Astrocyte (in vitro differentiated cells and primary cell): Measurements from ENCODE around the gene CLIC6.

ENCODE experiments used
- EZH2 ChIP-seq: IDR thresholded peaks from 2 replicates; pipeline ENCODE4 v1.6.1; 2012; ENCODE audit warnings: mild to moderate bottlenecking, low read length, inconsistent platforms; ENCODE audit not compliant: insufficient read depth
- TF ChIP-seq, protein P1 (sequence below): IDR thresholded peaks from 2 replicates; pipeline ENCODE4 v1.5.1; 2011; ENCODE audit warnings: low read depth, mild to moderate bottlenecking, inconsistent platforms, low read length, moderate library complexity; ENCODE audit not compliant: insufficient read depth

DNA sequence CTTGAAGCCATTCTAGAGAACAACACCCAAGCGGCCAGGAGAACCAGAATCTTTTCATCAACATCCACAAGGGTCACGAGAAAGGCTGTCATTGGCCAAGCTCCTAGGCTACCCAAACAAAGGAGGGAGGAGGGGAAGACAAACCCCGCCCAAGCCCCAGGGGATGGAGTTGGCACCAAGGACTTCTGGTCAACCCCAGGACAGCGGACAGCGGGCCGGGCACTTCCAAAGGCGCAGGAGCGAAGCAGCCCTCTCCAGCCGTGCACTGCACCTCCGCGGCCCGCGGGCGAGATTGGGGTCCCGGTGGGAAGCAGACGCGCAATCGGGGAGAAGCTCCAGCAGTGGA lies at the start of gene CLIC6:
- TF ChIP-seq, protein P1, sequence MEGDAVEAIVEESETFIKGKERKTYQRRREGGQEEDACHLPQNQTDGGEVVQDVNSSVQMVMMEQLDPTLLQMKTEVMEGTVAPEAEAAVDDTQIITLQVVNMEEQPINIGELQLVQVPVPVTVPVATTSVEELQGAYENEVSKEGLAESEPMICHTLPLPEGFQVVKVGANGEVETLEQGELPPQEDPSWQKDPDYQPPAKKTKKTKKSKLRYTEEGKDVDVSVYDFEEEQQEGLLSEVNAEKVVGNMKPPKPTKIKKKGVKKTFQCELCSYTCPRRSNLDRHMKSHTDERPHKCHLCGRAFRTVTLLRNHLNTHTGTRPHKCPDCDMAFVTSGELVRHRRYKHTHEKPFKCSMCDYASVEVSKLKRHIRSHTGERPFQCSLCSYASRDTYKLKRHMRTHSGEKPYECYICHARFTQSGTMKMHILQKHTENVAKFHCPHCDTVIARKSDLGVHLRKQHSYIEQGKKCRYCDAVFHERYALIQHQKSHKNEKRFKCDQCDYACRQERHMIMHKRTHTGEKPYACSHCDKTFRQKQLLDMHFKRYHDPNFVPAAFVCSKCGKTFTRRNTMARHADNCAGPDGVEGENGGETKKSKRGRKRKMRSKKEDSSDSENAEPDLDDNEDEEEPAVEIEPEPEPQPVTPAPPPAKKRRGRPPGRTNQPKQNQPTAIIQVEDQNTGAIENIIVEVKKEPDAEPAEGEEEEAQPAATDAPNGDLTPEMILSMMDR, result no peak
- no peak for TF ChIP-seq EZH2
